Keratinocyte (primary cell): ENCODE measurements around the gene DPP8.

Source experiments
- EZH2 ChIP-seq: IDR thresholded peaks from one replicate; pipeline ENCODE4 v1.6.1; 2012; ENCODE audit warnings: inconsistent platforms, mild to moderate bottlenecking, low read length, moderate library complexity
- TF ChIP-seq, protein P1 (sequence below), 3 experiments: IDR thresholded peaks in 1 of 3; conservative IDR thresholded peaks in 1 of 3; optimal IDR thresholded peaks in 1 of 3; 2 replicates in 2 of 3; 3 replicates in 1 of 3; pipeline versions ENCODE3 to v1.5.1; 2011; ENCODE audit warnings: low read length in 3 of 3, mild to moderate bottlenecking in 3 of 3, moderate library complexity in 2 of 3, control low read depth in 1 of 3, inconsistent platforms in 1 of 3; ENCODE audit not compliant: insufficient read depth in 2 of 3; ENCODE audit errors: extremely low read depth in 1 of 3

DNA sequence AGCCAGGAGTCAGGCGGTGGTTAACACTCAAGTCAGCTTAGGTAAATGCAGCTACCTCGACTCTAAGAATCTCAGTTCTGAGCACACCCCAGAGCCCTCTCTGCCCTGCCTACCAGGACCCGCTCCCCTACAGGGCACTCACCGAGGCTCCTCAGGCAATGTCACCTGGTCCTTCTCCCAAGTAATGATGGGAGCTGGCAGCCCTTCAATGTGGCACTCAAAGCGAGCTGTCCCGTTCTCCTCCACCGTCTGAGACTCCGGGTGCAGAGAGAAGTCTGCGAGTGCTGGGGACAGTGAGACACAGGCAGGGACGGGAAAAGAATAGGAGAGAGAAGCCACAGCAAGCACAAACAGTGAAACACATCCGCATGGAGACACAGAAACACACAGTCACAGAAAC lies 107.5 kb downstream of the DPP8 start:
- TF ChIP-seq, protein P1, sequence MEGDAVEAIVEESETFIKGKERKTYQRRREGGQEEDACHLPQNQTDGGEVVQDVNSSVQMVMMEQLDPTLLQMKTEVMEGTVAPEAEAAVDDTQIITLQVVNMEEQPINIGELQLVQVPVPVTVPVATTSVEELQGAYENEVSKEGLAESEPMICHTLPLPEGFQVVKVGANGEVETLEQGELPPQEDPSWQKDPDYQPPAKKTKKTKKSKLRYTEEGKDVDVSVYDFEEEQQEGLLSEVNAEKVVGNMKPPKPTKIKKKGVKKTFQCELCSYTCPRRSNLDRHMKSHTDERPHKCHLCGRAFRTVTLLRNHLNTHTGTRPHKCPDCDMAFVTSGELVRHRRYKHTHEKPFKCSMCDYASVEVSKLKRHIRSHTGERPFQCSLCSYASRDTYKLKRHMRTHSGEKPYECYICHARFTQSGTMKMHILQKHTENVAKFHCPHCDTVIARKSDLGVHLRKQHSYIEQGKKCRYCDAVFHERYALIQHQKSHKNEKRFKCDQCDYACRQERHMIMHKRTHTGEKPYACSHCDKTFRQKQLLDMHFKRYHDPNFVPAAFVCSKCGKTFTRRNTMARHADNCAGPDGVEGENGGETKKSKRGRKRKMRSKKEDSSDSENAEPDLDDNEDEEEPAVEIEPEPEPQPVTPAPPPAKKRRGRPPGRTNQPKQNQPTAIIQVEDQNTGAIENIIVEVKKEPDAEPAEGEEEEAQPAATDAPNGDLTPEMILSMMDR (optimal IDR thresholded peaks at IDR 0.05 in 1 of 3, IDR thresholded peaks at IDR 0.05 in 1 of 3, conservative IDR thresholded peaks at IDR 0.05 in 1 of 3; ENCODE audit: extremely low read depth in 1 of 3, insufficient read depth in 2 of 3, low read length in 3 of 3), result no peak
- no peak for TF ChIP-seq EZH2
